GM18508 (cell line): ENCODE results near the gene CETP.
"Not testable (repeated sequence)": the region's sequence is repeated elsewhere in the genome, so short reads cannot be mapped to it uniquely, and the experiment has no call there.

Experiments used
- ATAC-seq: cut with Tn5 transposase; IDR thresholded peaks from one replicate; pipeline ENCODE4 v1.9.1; 2021; ENCODE audit warnings: moderate number of reproducible peaks; ENCODE audit not compliant: insufficient read depth, unreplicated experiment

Gene CETP

DNA sequence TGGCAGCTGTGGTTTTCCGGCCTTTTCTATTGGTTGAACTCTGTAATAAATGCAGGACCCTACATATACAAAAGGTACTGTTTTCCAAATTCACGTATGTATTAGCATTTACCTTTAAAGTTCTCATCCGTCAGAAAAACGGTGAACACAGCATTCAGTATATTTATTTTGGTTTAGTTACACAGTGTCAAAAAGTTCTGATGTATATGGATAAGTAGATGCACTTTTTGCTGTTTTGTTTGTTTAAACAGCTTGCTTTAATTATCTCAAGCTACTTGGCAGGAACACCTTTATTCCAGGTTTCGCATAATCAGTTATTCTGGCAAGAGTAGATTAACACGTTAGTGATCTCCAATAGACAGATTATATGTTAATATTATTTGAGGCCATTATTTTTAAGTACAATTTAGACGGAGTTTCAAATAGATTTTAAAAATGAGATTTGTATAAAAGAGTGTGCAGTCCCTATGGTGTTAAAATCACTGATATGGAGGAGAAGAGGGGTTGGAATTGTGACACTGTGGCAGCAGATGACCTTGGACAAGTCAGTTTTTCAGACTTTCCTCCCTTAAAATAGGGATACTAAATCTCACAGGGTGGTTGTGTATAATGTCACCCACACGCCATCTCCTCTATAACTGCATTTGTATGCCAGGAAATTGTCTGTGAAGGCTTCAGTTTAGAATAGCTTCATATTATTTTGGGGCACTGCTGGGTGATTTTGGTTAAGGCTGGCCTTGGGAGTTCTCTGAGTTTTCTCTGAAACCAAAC, 27.7 kb upstream of the CETP start:
- no peak for ATAC-seq

DNA sequence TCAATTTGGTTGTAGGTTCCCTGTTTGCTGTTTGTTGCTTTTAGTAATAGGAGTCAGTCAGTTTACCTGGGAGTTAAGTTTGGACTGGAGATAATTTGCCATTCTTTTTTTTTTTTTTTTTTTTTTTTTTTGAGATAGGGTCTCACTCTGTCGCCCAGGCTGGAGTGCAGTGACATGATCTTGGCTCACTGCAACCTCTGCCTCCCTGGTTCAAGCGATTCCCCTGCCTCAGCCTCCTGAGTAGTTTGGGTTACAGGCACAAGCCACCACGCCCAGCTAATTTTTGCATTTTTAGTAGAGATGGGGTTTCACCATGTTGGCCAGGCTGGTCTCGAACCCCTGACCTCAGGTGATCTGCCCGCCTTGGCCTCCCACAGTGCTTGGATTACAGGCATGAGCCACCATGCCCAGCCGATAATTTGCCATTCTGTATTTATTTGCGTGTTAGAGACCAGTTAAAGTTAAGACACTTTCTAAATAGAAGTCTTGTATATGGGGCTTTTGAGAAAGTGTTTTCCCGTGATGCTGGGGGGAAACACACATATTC, 27.1 kb upstream of the CETP start:
- ATAC-seq = not testable (repeated sequence)

DNA sequence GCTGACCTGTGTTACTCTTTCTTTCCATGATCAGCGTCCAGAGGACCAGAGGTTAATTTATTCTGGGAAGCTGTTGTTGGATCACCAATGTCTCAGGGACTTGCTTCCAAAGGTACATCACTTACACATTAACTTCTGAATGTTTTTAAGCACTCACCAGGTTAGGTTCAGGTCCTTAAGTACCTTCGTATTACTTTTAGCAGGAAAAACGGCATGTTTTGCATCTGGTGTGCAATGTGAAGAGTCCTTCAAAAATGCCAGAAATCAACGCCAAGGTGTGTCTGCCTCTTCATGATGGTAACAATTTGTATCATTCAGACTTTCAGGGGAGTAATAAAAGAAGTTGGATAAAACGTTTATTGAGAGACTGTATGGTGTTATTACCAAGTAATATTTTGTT, 26.5 kb upstream of the CETP start:
- no peak for ATAC-seq

DNA sequence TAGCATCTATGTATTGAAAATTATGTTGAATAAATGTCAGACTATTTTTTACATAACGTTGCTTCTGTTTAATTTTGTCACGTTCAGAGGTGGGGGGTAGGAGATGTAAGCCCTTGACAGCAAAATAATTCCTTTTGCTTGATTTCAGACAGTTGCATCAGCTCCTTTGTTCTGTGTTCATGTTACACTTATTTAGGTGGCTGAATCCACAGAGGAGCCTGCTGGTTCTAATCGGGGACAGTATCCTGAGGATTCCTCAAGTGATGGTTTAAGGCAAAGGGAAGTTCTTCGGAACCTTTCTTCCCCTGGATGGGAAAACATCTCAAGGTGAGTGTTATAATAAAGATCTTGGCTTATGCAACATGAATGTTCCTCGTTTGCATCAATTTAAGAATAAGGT, 25.3 kb upstream of the CETP start:
- ATAC-seq = no peak

DNA sequence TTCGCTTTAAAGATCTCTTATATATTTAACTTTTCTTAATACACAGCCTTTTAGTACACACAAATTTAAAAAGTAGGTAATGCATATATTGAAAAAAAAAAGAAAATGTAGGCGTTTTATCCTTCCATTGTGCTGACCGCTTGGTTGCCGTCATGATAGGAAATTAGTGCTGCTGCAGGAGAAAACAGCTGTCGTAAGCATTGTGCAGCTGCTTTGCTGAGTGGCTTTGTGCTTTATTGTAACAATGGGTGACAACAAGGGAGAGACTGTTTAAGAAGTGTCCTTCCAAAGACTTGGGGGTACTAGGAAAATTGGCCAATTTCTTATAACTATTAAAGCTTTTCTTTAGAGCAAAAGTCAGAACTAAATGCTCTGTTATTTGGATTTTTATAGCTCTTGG, 24.8 kb upstream of the CETP start:
- no peak for ATAC-seq

DNA sequence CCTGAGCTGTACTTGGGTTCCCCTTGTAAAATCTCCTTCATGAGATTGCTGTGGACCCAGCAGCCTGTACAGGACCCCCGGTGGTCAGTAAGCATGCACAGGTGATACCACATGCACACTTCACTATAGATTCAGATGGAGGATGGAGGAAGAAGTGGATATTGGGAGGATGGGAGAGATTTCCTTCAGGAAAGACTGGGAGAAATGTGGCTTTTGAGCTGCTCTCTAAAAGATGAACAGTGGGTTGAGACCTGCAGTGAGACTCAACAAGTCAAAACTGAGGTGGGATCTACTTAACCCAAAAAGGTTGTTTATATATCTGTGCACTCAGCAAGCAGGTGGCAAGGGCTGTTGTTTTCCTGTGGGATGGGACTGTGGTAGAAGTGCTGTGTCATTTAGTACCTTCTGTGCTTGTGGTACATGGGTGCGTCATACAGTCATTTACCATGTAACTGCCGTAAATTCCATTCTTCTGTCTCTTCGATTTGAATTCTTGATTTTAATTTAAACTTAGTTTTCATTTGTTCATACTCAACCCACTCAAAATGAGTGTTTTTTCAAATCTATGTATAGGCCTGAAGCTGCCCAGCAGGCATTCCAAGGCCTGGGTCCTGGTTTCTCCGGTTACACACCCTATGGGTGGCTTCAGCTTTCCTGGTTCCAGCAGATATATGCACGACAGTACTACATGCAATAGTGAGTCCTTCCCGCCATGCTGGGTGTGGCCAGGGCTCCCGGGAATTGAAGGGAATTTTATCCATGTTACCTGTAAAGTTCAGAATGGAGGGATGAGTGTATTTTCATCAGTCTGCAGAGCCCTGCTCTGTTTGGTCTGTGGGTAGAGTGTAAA, 22.9 kb upstream of the CETP start:
- no peak for ATAC-seq

DNA sequence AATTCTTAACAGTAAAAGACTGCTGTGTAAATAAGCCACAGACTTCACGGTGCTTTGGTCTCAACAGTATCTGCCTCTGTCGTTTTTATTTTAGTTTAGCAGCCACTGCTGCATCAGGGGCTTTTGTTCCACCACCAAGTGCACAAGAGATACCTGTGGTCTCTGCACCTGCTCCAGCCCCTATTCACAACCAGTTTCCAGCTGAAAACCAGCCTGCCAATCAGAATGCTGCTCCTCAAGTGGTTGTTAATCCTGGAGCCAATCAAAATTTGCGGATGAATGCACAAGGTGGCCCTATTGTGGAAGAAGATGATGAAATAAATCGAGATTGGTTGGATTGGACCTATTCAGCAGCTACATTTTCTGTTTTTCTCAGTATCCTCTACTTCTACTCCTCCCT, 21.9 kb upstream of the CETP start:
- ATAC-seq = no peak

DNA sequence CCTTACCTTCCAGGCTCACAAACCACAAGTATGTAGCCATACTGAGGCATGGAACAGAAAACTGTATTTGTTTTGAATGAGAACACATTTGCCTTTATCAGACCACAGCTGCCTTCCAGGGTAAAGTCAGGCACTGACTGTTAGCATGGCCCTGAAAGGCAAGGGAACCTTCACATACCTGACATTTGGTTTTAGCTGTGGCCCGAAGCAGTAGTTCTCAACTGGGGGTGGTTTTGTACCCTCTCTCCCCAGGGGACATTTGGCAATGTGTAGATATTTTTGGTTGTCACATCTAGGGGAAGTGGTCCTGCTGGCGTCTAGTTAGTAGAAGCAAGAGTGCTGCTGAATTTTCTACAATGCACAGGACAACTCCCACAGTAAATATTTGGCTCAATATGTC, 20.7 kb upstream of the CETP start:
- ATAC-seq = no peak

DNA sequence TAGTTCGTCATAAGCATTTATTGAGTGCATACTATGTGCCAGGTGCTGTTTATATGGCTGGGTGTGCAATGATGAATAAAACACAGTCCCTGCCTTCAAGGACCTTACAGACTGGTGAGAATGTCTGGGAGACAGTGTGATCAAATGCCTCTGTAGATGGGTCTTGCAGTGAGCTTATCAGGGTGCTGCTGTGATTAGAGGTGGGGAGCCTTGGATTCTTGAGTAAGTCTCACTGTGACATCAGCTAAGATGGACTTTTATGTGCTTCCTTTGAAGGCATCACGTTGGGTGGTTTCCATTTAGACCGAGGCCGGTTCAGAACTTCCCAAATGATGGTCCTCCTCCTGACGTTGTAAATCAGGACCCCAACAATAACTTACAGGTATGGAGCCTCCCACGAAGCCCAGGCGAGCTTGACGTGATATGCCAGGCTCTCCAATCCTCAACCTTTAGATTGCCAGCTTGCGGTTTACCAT, 19.9 kb upstream of the CETP start:
- ATAC-seq = no peak

DNA sequence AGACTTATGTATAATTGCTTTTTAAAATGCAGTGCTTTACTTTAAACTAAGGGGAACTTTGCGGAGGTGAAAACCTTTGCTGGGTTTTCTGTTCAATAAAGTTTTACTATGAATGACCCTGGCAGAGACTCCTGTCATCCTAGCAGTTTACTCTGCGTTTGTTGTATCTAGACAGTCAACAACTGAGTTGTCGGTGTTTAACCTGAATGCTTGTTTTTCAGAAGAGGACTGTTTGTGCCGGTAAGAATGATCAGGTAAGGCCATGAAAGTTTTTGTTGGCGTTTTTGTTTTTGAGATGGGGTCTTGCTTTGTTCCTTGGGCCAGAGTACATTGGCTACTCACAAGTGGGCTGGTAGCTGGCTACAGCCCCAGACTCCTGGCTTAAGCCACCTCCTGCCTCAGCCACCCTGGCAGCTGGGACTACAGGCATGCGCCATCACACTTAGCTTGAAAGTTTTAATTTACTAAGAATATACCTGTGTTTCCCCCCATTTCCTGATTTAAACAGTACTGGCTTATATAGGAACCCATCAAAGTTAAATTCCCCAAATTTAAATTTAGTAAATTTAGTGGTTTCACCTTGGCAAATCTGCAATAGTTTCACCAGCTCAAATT, 17.9 kb upstream of the CETP start:
- ATAC-seq = no peak

DNA sequence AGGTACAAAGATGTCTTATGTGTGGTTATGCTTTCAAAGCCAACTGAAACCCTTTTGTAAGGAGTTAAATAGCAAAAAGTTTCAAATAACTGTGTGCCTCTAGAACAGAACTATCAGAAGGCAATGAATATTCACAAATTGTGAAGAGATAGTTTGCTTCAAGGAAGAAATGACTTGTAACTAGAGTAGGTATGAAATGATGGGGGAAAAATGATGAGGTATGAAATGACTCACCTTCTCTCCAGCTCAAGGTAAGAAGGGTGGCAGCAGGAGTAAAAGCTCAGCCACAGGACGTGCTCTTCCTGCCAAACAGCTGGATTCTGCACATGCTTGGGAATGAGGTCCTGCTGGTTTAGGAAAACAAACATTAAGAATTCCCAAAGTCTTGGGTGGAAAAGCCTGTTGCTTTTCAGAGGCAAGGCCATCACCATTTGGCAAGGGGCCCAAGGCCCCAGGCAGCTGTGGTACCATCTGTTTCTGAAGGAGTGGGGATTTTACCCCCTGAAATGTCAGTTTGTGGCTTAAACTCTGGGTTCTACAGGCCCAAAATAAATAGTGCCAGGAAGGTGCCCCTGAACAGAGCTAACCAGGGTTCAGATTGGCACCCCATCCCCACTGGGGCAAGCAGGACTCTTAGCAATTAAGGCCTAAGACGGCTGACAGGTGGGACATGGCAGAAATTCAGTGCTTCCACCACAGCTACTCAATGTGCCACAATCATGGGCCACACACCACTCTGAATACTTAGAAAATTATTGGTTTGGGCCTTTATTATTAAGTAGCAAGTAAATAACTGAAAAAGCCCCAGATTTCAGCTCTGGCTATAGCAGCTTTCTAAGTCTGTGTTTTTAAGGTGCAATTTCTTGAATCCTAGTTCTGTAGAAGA, 16.6 kb upstream of the CETP start:
- no peak for ATAC-seq

DNA sequence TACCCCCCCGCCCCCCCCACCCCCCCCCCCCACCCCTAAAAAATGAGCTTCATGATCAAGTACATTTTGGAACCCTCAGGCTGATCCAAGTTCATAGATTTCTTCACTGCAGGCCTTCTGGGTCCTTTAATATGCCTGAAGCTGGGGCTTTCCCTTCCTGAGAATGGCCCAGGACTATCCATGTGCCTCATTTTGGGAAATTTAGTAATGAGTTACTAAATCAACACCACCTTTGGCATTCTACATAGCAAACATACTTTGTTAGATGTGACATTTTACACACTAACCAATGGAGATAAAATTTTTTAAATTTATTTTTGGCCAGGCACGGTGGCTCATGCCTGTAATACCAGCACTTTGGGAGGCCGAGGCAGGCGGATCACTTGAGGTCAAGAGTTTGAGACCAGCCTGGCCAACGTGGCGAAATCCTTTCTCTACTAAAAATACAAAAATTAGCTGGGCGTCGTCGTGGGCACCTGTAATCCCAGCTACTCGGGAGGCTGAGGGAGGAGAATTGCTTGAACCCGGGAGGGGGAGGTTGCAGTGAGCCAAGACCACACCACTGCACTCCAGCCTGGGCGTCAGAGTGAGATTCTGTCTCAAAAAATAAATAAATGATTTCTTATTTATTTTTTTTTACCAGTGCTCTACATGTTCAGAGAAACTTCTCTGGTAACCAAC, 15.8 kb upstream of the CETP start:
- ATAC-seq = no peak

DNA sequence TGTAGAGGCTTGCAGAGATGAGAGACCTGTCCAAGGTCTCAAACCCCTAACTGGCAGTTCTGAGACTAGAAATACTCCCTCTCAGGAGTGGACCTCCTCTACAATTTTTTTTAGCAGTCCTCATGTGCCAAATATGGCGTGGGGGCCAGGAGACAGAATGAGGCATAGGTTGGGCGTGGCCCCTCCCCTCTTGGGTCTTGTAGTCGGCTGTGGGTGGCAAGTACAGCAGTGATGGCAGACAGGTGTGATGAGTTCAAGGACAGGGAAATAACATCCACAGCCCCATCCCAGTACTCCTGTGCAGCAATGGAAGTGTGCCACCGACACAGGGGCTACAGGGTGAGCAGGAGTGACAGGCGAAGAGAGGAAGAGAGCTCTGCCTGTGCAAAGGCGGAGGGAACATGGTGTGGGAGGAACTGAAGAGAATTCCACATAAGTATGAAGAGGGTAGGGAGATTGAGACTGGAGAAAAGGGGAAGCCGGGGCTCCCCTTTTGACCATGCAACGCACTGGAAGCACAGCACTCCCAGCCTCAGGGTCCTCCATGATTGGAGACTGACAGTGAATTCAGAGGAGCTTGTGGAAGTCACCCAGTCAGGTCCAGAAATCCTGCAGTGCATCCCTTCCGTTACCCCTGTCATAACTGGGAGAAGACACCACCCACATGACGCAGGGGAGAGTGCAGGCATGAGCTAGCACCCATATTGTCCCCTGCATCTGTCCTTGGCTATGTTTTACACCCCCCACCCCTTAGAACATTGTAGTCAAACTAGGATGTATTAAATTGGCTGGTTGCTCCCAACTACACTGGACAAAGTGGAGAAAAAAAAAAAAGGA, 14.8 kb upstream of the CETP start:
- no peak for ATAC-seq

DNA sequence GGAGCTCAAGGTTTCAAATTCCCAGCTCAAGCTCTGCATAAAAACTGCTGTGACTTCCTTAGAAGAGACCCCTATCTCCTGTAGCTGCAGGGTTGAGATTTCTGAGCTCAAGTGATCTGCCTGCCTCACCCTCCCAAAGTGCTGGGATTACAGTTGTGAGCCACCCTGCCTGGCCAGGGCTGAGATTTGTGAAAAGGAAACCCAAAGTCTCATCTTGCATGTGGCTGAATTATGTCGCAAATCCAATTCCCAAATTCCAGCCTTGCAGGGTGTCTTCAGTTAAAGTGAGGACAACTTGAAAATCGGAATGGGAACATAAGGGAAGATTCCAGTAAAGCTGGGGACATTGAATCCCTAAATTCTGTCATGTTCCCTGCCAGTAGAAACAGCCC, 14.2 kb upstream of the CETP start:
- ATAC-seq = no peak

DNA sequence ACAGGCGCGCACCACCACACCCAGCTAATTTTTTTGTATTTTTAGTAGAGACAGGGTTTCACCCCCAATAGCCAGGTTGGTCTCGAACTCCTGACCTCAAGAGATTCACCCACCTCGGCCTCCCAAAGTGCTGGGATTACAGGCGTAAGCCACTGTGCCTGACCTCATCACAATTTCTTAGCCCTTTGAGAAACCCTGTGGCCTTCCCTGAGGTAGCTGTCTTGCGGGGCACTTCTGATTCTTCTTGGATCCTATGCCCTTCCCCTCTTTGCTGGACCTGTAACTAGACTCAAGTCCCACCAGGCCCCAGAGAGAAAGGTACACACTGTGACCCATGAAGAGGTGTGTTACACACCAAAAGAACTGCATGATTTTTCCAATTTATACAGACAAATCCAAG, 13.5 kb upstream of the CETP start:
- ATAC-seq = no peak

DNA sequence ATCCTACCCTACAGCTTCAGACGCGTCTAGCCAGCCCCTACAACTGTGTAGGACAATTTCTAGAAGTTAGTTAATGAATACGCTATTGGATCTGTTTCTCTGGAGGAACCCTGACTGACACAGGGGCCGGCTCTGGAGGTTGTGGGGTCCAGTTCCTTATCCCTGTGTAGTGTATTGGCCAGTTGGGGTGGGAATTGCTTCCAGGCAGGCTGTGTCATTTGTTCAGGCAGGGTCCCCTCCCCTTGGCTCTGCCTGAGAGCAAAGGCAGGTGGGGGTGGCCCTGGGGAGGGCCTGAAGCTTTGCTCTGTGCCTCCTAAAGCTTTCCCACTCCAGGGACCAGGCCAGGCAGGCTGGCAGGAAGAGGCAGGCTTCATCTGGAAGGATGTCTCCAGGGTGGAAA, 11.7 kb upstream of the CETP start:
- ATAC-seq = no peak

DNA sequence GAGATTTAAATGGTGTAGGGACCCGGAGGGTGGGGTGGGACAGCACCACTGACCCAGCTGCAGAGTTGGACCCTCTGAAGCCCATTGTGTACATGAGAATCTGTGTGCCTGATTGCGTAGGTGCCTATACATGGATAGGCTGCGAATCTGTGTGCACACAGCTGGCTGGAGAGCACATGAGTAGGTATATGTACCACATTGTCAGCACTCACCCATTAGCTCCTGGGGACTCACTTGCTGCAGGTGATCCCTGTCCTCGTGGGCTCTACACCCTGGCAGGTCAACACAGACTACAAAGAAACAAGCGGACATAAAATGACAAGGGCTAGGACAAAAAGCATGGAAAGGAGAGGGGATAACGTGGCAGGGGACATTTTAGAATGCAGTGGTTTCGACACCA, 11.3 kb upstream of the CETP start:
- ATAC-seq = no peak

DNA sequence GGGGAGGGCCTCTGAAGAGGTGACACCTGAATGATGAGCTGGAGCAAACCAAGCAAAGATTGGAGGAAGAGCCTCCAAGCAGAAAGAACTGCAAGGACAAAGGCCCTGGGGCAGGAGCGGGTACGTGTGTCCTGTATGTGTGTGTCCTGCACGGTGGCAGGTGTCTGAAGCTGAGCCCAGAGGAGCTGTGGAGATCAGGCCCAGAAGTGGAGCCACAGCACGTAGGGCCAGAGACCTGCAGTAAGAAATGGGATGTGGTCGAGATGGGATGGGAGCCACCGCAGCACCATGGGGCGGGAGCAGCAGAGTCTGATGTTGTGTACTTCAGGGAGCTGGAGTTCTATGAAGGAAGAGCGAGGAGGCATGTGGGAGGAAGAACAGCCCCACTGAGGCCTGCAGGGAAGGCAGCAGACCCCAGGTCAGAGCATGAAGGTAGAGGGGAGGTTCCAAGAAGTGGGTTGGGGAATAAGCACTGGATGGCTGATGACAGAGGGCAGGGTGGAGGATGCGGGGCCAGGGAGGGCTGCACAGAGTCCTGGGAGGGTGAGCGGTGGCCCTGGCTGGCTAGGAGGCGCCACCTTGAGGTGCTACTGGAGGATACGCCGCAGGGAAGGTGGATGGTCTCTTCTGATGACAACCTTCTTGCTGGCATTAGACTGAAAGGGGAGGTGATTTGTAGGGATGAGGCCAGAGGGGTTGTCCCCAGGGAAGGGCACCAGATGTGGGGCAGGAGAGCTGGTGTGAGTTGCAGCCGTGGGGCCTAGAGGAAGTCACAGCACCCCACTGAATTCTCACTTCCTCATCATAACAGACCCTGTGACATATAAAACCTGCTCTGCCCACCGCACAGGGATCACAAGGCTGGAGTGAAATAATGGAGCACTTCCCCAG, 10.6 kb upstream of the CETP start:
- no peak for ATAC-seq
